Measurements from ENCODE around the gene FEM1C. TPM values are rescaled to one million over a fixed set of nuclear protein-coding genes. Genes with fewer than 3 reads are reported as not detected.

The FEM1C gene
- total and polyA plus RNA-seq, 9 of the 15 experiments (the other 6 are each of a cell fraction or from before 2014, with no cell fraction given) = 1.4 to 9.3 (median 4.3) TPM

DNA sequence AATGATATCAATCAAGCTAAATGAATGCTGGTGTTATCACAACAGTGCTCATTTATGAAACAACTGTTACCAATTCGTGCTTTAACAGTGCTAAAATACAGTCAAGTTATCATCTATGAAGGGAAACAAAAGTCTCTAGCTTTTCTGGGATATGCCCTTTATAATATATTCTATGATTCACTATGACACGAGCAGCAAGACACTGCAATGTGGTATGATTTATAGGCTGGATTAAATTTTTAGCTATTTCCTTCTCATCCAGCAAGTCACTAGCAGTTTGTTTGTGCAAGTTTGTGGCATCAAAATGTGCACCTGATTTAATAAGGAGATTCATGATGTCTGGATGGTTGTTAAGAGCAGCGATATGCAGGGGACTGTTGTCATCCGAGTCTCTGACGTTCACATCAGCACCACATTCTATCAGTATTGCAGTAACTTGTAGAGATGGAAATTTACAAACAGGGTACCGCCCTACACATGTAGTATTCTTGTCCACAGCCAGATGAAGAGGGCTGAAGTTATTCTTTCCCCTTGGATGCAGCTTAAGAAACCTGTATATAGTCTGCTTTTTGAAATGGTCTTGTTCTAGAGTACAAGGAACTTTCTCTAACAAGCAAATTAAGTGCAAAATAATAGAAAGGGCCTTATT lies 20.3 kb downstream of the FEM1C start:
- no TSS peak for BruUV-seq (replicated peaks)
- intact Hi-C loops (cut with micrococcal nuclease) (no loop called here), in situ Hi-C loops (cut with MboI) (no loop called here)
- FAIRE-seq (no peak), ATAC-seq (no peak), DNase-seq (ENCODE audit: extremely low read depth in 1 of 4, low spot score in 3 of 4) (no peak)
- peaks cover 35% of the 10 kb centered on the region for H3K36me3 ChIP-seq (ENCODE audit: control insufficient read depth, insufficient read depth, low read length)
- no peak overlapping the region for H3K9ac ChIP-seq (ENCODE audit: insufficient read depth in 1 of 2, low read depth in 2 of 2, low read length in 2 of 2)
- H3K27ac ChIP-seq (ENCODE audit: extremely low read depth, low read depth, low read length) = no peak overlapping the region
- POLR2A ChIA-PET = interaction anchor here (1.0 to 1.6 kb wide), 2 partner anchors 9 to 19 kb away, joined by 4 read pairs; no protein-coding TSS in a partner anchor
- H3K9me3 ChIP-seq (replicated peaks; ENCODE audit: control insufficient read depth, insufficient read depth, low read depth, low read length) = no peaks in the 10 kb centered on the region
- H3K4me1 ChIP-seq (replicated peaks in 1 of 2; ENCODE audit: control insufficient read depth in 2 of 2, insufficient read depth in 2 of 2, low read length in 2 of 2) = no peaks in the 10 kb centered on the region
- H4K20me1 ChIP-seq (replicated peaks; ENCODE audit: control insufficient read depth, insufficient read depth, low read length) = 0 out of 2 replicates have a peak, but pooled peaks cover 4% of the 10 kb centered on the region
- H3K9me1 ChIP-seq (ENCODE audit: control insufficient read depth, insufficient read depth, low read length) = no peaks in the 10 kb centered on the region
- TF ChIP-seq CGGBP1 (CRISPR knock-in tag; IDR thresholded peaks at IDR 0.05) (no peak), HSF4 (CRISPR knock-in tag; IDR thresholded peaks at IDR 0.05; ENCODE audit: borderline replicate concordance) (no peak), HINFP (tag; conservative IDR thresholded peaks at IDR 0.05; ENCODE audit: low read depth) (no peak), XRCC4 (IDR thresholded peaks at IDR 0.05; ENCODE audit: extremely low read depth, insufficient read depth, insufficient read length) (no peak), SNAPC5 (CRISPR knock-in tag; IDR thresholded peaks at IDR 0.05) (no peak), TEAD4 (IDR thresholded peaks at IDR 0.05; ENCODE audit: low read length) (no peak), TEAD4 (CRISPR knock-in tag; IDR thresholded peaks at IDR 0.05; ENCODE audit: borderline replicate concordance) (no peak), SPI1 (IDR thresholded peaks at IDR 0.05; ENCODE audit: borderline replicate concordance, low read depth, low read length) (no peak), PHF8 (IDR thresholded peaks at IDR 0.05; ENCODE audit: borderline replicate concordance, low read length) (no peak), SIN3B (IDR thresholded peaks at IDR 0.05; ENCODE audit: low read depth) (no peak)
- TF ChIP-seq, protein P1, sequence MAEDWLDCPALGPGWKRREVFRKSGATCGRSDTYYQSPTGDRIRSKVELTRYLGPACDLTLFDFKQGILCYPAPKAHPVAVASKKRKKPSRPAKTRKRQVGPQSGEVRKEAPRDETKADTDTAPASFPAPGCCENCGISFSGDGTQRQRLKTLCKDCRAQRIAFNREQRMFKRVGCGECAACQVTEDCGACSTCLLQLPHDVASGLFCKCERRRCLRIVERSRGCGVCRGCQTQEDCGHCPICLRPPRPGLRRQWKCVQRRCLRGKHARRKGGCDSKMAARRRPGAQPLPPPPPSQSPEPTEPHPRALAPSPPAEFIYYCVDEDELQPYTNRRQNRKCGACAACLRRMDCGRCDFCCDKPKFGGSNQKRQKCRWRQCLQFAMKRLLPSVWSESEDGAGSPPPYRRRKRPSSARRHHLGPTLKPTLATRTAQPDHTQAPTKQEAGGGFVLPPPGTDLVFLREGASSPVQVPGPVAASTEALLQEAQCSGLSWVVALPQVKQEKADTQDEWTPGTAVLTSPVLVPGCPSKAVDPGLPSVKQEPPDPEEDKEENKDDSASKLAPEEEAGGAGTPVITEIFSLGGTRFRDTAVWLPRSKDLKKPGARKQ (CRISPR knock-in tag; IDR thresholded peaks at IDR 0.05) = no peak
- H3K27me3 ChIP-seq (ENCODE audit: control insufficient read depth in 2 of 2, insufficient read depth in 2 of 2, low read length in 2 of 2) = no peaks in the 10 kb centered on the region
- H3K4me2 ChIP-seq (ENCODE audit: insufficient read depth, low read length) = no peak overlapping the region
- CTCF ChIA-PET (ENCODE audit: low intra/inter-chr PET ratio) = interaction anchor here (0.6 kb wide), 1 partner anchor 255 kb away, joined by 3 read pairs; no protein-coding TSS in a partner anchor
- WGBS (ENCODE audit: insufficient coverage, low coverage, missing lambda C conversion rate) = 87% methylated on average over 6 of the region's 6 CpGs
- H2AFZ ChIP-seq (ENCODE audit: low read depth, low read length) = no peak overlapping the region
- no peak overlapping the region for H3K4me3 ChIP-seq
- peaks cover 21% of the 10 kb centered on the region for H3K79me2 ChIP-seq (ENCODE audit: control insufficient read depth, insufficient read depth, low read length)
